H9 (cell line): ENCODE results near the gene PRR11. TPM values are rescaled to one million over a fixed set of nuclear protein-coding genes. Genes with fewer than 3 reads are reported as not detected.

ENCODE experiments used
- DNase-seq: peaks from one replicate; pipeline ENCODE4 v3.0.0-alpha.2; 2017
- H2AFZ ChIP-seq: one replicate; pipeline ENCODE4 v1.6.1; 2013; ENCODE audit warnings: mild to moderate bottlenecking, low read length, control low read depth, moderate library complexity
- H2AK5ac ChIP-seq: 2 replicates; pipeline ENCODE4 v1.6.1; 2013; ENCODE audit warnings: low read length, control low read depth, mixed read lengths; ENCODE audit not compliant: insufficient read length
- H2BK120ac ChIP-seq: one replicate; pipeline ENCODE4 v1.6.1; 2013; ENCODE audit warnings: low read depth, mild to moderate bottlenecking, low read length, control low read depth, inconsistent platforms; ENCODE audit not compliant: poor library complexity, severe bottlenecking
- H2BK12ac ChIP-seq: 2 replicates; pipeline ENCODE4 v1.6.1; 2013; ENCODE audit warnings: low read length, control low read depth, mixed read lengths, low read depth; ENCODE audit not compliant: insufficient read length
- H2BK15ac ChIP-seq: 2 replicates; pipeline ENCODE4 v1.6.1; 2013; ENCODE audit warnings: low read depth, low read length, control low read depth
- H2BK20ac ChIP-seq: one replicate; pipeline ENCODE4 v1.6.1; 2013; ENCODE audit warnings: low read depth, mild to moderate bottlenecking, low read length, control low read depth, inconsistent platforms; ENCODE audit not compliant: poor library complexity, severe bottlenecking
- H2BK5ac ChIP-seq: 2 replicates; pipeline ENCODE4 v1.6.1; 2013; ENCODE audit warnings: low read length, control low read depth, mixed read lengths; ENCODE audit not compliant: insufficient read length
- H3K14ac ChIP-seq: 2 replicates; pipeline ENCODE4 v1.6.1; 2013; ENCODE audit warnings: low read length, control low read depth; ENCODE audit not compliant: insufficient read depth
- H3K18ac ChIP-seq: 2 replicates; pipeline ENCODE4 v1.6.1; 2013; ENCODE audit warnings: low read depth, mild to moderate bottlenecking, mixed read lengths, low read length, control low read depth; ENCODE audit not compliant: insufficient read length
- H3K23ac ChIP-seq: 2 replicates; pipeline ENCODE4 v1.6.1; 2013; ENCODE audit warnings: low read length, control low read depth, mixed read lengths, low read depth; ENCODE audit not compliant: insufficient read length
- H3K23me2 ChIP-seq: 2 replicates; pipeline ENCODE4 v1.6.1; 2013; ENCODE audit warnings: low read depth, mild to moderate bottlenecking, mixed read lengths, low read length, control low read depth; ENCODE audit not compliant: insufficient read length, poor library complexity, severe bottlenecking
- H3K27ac ChIP-seq: 2 replicates; pipeline ENCODE4 v1.5.1; 2013; ENCODE audit warnings: low read length, control low read depth, mixed read lengths, low read depth; ENCODE audit not compliant: insufficient read length
- H3K27me3 ChIP-seq: 2 replicates; pipeline ENCODE4 v1.6.1; 2013; ENCODE audit warnings: low read length, control low read depth, inconsistent platforms; ENCODE audit not compliant: insufficient read depth
- H3K4ac ChIP-seq: 2 replicates; pipeline ENCODE4 v1.6.1; 2013; ENCODE audit warnings: low read depth, mild to moderate bottlenecking, control low read depth, inconsistent platforms, low read length, moderate library complexity
- H3K4me1 ChIP-seq: 2 replicates; pipeline ENCODE4 v1.6.1; 2013; ENCODE audit warnings: low read length, control low read depth, inconsistent platforms; ENCODE audit not compliant: insufficient read depth
- H3K4me2 ChIP-seq: 2 replicates; pipeline ENCODE4 v1.6.1; 2013; ENCODE audit warnings: low read length, control low read depth, mixed read lengths; ENCODE audit not compliant: insufficient read length, insufficient read depth
- H3K56ac ChIP-seq: 2 replicates; pipeline ENCODE4 v1.6.1; 2013; ENCODE audit warnings: low read depth, mild to moderate bottlenecking, mixed read lengths, low read length, control low read depth; ENCODE audit not compliant: insufficient read length
- H3K79me1 ChIP-seq: 2 replicates; pipeline ENCODE4 v1.6.1; 2013; ENCODE audit warnings: low read depth, mild to moderate bottlenecking, moderate library complexity, low read length, control low read depth, inconsistent platforms; ENCODE audit not compliant: insufficient read depth, poor library complexity, severe bottlenecking
- H3K79me2 ChIP-seq: 2 replicates; pipeline ENCODE4 v1.6.1; 2013; ENCODE audit warnings: low read length, control low read depth, inconsistent platforms; ENCODE audit not compliant: insufficient read depth
- H3K9ac ChIP-seq: 2 replicates; pipeline ENCODE4 v1.6.1; 2013; ENCODE audit warnings: low read length, control low read depth, mixed read lengths; ENCODE audit not compliant: insufficient read length; ENCODE audit errors: extremely low read depth
- H3K9me3 ChIP-seq: one replicate; pipeline ENCODE4 v1.6.1; 2013; ENCODE audit warnings: low read depth, low read length, inconsistent platforms; ENCODE audit not compliant: control insufficient read depth
- H3T11ph ChIP-seq: one replicate; pipeline ENCODE4 v1.6.1; 2013; ENCODE audit warnings: mild to moderate bottlenecking, low read length, control low read depth, inconsistent platforms
- H4K20me1 ChIP-seq: one replicate; pipeline ENCODE4 v1.6.1; 2013; ENCODE audit not compliant: control insufficient read depth, insufficient read length, insufficient read depth
- H4K5ac ChIP-seq: 2 replicates; pipeline ENCODE4 v1.6.1; 2013; ENCODE audit warnings: low read depth, mild to moderate bottlenecking, mixed read lengths, low read length, control low read depth; ENCODE audit not compliant: insufficient read length
- H4K8ac ChIP-seq: replicated peaks from 2 replicates; pipeline ENCODE4 v1.6.1; 2013; ENCODE audit warnings: low read length, control low read depth, mixed read lengths, low read depth; ENCODE audit not compliant: insufficient read length
- H4K91ac ChIP-seq: 2 replicates; pipeline ENCODE4 v1.6.1; 2013; ENCODE audit warnings: low read depth, mild to moderate bottlenecking, moderate library complexity, mixed read lengths, low read length, control low read depth; ENCODE audit not compliant: insufficient read length
- H3K27ac Mint-ChIP-seq, 3 experiments: 2 replicates in 2 of 3; 3 replicates in 1 of 3; pipeline ENCODE4 v1.8.0; 2020 to 2021; ENCODE audit warnings: mixed read lengths in 3 of 3, mild to moderate bottlenecking in 1 of 3, moderate library complexity in 1 of 3
- H3K27me3 Mint-ChIP-seq: 2 replicates; pipeline ENCODE4 v1.8.0; 2021; ENCODE audit warnings: low read depth, mild to moderate bottlenecking, moderate library complexity, mixed read lengths
- H3K36me3 Mint-ChIP-seq, 3 experiments: 2 replicates in 2 of 3; 3 replicates in 1 of 3; pipeline ENCODE4 v1.8.0; 2020 to 2021; ENCODE audit warnings: low read depth in 3 of 3, mixed read lengths in 3 of 3; ENCODE audit not compliant: insufficient read depth in 1 of 3
- H3K4me1 Mint-ChIP-seq, 2 experiments: 2 replicates each; pipeline ENCODE4 v1.8.0; 2020; ENCODE audit warnings: mixed read lengths in 2 of 2
- H3K4me3 Mint-ChIP-seq, 2 experiments: 2 replicates in 1 of 2; 3 replicates in 1 of 2; pipeline ENCODE4 v1.8.0; 2020 to 2021; ENCODE audit warnings: mild to moderate bottlenecking in 2 of 2, mixed read lengths in 2 of 2, moderate library complexity in 1 of 2
- H3K9me3 Mint-ChIP-seq, 2 experiments: 2 replicates in 1 of 2; 3 replicates in 1 of 2; pipeline ENCODE4 v1.8.0; 2020; ENCODE audit warnings: mild to moderate bottlenecking in 2 of 2, mixed read lengths in 2 of 2, moderate library complexity in 1 of 2
- WGBS: extraction: QIAGEN DNeasy Blood & Tissue Kit; methylation state at CpG from one replicate; pipeline ENCODE4 v1.1.7; 2013; ENCODE audit warnings: missing lambda C conversion rate, low lambda C conversion rate, mixed read lengths; ENCODE audit not compliant: insufficient read length; ENCODE audit errors: extremely low coverage; 5-methylcytosine and 5-hydroxymethylcytosine counted together
- total RNA-seq: library from RNA; stranded (reverse); gene quantifications from 2 replicates; pipeline ENCODE4 v1.2.1, GENCODE V29; 2021
- TF ChIP-seq, protein P1 (sequence below): fragments of 200-600 bp; sonication (generic); conservative IDR thresholded peaks from 3 replicates; pipeline ENCODE4 v1.8.0; 2021; ENCODE audit warnings: antibody characterized with exemption, mild to moderate bottlenecking

Gene PRR11
- total RNA-seq, 1 experiment from 2014 or later, result 70.7 TPM

GRCh38 chr17:59172436-59173004 lies 17.0 kb downstream of the PRR11 start:
- Histone ChIP-seq H3K56ac (no peak overlapping the region), H3K4me1 (no peaks in the 10 kb centered on the region), H3T11ph (no peak overlapping the region), H3K79me1 (peaks cover 5% of the 10 kb centered on the region), H2BK20ac (no peak overlapping the region), H4K20me1 (no peaks in the 10 kb centered on the region), H3K4me2 (no peak overlapping the region), H2BK5ac (no peak overlapping the region), H3K9ac (no peak overlapping the region), H2BK15ac (no peak overlapping the region), H3K23ac (no peak overlapping the region), H3K27ac (no peak overlapping the region), H2AFZ (no peak overlapping the region), H2BK12ac (no peak overlapping the region), H3K4ac (no peak overlapping the region), H3K14ac (no peak overlapping the region), H3K9me3 (no peaks in the 10 kb centered on the region), H3K23me2 (no peaks in the 10 kb centered on the region), H3K79me2 (peaks cover 3% of the 10 kb centered on the region; the same call in 1 of the 2 replicates), H2BK120ac (no peak overlapping the region), H3K27me3 (no peaks in the 10 kb centered on the region), H4K8ac (no peak overlapping the region), H2AK5ac (no peak overlapping the region), H4K91ac (no peak overlapping the region), H4K5ac (no peak overlapping the region), H3K18ac (no peak overlapping the region)
- peaks cover 37 to 65% (median 55%) of the 10 kb centered on the region in 3 experiments for H3K36me3 Mint-ChIP-seq
- DNase-seq, result no peak
- TF ChIP-seq, protein P1, sequence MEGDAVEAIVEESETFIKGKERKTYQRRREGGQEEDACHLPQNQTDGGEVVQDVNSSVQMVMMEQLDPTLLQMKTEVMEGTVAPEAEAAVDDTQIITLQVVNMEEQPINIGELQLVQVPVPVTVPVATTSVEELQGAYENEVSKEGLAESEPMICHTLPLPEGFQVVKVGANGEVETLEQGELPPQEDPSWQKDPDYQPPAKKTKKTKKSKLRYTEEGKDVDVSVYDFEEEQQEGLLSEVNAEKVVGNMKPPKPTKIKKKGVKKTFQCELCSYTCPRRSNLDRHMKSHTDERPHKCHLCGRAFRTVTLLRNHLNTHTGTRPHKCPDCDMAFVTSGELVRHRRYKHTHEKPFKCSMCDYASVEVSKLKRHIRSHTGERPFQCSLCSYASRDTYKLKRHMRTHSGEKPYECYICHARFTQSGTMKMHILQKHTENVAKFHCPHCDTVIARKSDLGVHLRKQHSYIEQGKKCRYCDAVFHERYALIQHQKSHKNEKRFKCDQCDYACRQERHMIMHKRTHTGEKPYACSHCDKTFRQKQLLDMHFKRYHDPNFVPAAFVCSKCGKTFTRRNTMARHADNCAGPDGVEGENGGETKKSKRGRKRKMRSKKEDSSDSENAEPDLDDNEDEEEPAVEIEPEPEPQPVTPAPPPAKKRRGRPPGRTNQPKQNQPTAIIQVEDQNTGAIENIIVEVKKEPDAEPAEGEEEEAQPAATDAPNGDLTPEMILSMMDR, result no peak
- WGBS, result no CpG with 5 or more reads among the region's 33 CpGs
- no peaks in the 10 kb centered on the region; a peak in 1 of 5 replicates for H3K9me3 Mint-ChIP-seq
- H3K27me3 Mint-ChIP-seq, result no peaks in the 10 kb centered on the region
- no peak overlapping the region for H3K27ac Mint-ChIP-seq
- no peak overlapping the region for H3K4me3 Mint-ChIP-seq
- H3K4me1 Mint-ChIP-seq, result no peaks in the 10 kb centered on the region
